ENCODE measurements around the gene TM9SF1. TPM values are rescaled to one million over a fixed set of nuclear protein-coding genes. Genes with fewer than 3 reads are reported as not detected.

Gene TM9SF1
- total and polyA plus RNA-seq, 2 of the 13 experiments (the other 11 are each of a cell fraction or from before 2014, with no cell fraction given), result 83.2 to 110 TPM

DNA sequence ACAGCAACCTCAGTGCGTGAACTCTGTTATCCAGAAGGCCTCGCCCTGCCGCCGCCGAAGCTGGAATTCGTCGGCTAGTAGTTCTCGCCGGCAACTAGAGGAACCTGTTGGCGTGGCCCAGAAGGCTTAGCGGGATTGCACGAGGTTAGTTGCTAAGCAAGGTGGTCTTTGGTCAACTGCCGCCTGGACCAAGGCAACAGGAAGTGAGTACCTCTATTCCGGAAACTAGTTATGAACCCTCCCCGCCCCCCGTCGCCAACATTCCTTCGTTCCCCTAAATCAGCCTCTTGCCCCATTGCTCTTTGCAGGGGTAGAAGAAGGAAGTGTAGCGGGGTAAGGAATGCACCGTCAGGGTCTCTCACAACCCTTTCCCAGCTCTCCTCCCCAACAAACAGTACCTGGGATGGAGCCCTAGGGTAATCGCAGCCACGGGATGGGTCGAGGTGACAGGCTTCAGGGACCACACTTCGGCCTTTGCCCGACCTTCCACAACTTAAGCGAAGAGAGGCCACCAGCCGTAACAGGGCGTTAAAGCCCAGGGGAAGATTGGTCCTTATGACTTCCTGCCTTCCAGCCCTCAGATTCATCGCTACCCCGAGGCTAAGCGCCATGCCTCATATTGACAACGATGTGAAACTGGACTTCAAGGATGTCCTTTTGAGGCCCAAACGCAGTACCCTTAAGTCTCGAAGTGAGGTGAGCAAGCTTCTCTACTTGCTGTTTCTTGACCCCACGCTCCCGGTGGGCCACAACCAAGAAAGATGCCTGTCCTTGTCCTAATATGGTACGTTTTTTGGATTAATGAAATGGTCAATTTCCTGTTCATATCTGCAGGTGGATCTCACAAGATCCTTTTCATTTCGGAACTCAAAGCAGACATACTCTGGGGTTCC lies 37.6 kb upstream of the TM9SF1 start, which contains the start of gene GMPR2 (continued):
- TF ChIP-seq, protein P1, sequence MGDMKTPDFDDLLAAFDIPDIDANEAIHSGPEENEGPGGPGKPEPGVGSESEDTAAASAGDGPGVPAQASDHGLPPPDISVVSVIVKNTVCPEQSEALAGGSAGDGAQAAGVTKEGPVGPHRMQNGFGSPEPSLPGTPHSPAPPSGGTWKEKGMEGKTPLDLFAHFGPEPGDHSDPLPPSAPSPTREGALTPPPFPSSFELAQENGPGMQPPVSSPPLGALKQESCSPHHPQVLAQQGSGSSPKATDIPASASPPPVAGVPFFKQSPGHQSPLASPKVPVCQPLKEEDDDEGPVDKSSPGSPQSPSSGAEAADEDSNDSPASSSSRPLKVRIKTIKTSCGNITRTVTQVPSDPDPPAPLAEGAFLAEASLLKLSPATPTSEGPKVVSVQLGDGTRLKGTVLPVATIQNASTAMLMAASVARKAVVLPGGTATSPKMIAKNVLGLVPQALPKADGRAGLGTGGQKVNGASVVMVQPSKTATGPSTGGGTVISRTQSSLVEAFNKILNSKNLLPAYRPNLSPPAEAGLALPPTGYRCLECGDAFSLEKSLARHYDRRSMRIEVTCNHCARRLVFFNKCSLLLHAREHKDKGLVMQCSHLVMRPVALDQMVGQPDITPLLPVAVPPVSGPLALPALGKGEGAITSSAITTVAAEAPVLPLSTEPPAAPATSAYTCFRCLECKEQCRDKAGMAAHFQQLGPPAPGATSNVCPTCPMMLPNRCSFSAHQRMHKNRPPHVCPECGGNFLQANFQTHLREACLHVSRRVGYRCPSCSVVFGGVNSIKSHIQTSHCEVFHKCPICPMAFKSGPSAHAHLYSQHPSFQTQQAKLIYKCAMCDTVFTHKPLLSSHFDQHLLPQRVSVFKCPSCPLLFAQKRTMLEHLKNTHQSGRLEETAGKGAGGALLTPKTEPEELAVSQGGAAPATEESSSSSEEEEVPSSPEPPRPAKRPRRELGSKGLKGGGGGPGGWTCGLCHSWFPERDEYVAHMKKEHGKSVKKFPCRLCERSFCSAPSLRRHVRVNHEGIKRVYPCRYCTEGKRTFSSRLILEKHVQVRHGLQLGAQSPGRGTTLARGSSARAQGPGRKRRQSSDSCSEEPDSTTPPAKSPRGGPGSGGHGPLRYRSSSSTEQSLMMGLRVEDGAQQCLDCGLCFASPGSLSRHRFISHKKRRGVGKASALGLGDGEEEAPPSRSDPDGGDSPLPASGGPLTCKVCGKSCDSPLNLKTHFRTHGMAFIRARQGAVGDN (CRISPR knock-in tag; IDR thresholded peaks at IDR 0.05), result peak; percentile 99
- TF ChIP-seq, protein P2, sequence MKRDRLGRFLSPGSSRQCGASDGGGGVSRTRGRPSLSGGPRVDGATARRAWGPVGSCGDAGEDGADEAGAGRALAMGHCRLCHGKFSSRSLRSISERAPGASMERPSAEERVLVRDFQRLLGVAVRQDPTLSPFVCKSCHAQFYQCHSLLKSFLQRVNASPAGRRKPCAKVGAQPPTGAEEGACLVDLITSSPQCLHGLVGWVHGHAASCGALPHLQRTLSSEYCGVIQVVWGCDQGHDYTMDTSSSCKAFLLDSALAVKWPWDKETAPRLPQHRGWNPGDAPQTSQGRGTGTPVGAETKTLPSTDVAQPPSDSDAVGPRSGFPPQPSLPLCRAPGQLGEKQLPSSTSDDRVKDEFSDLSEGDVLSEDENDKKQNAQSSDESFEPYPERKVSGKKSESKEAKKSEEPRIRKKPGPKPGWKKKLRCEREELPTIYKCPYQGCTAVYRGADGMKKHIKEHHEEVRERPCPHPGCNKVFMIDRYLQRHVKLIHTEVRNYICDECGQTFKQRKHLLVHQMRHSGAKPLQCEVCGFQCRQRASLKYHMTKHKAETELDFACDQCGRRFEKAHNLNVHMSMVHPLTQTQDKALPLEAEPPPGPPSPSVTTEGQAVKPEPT (CRISPR knock-in tag; IDR thresholded peaks at IDR 0.05; ENCODE audit: low read depth), result peak; percentile 50; the same call in 1 of the 2 replicates
- TF ChIP-seq, protein P3, sequence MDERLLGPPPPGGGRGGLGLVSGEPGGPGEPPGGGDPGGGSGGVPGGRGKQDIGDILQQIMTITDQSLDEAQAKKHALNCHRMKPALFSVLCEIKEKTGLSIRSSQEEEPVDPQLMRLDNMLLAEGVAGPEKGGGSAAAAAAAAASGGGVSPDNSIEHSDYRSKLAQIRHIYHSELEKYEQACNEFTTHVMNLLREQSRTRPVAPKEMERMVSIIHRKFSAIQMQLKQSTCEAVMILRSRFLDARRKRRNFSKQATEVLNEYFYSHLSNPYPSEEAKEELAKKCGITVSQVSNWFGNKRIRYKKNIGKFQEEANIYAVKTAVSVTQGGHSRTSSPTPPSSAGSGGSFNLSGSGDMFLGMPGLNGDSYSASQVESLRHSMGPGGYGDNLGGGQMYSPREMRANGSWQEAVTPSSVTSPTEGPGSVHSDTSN (CRISPR knock-in tag; IDR thresholded peaks at IDR 0.05), result no peak
- TF ChIP-seq ZNF20 (CRISPR knock-in tag; IDR thresholded peaks at IDR 0.05) (0 out of 2 replicates have a peak, but pooled peaks have one; percentile 17), DMAP1 (CRISPR knock-in tag; IDR thresholded peaks at IDR 0.05) (peak; percentile 99), ZNF772 (CRISPR knock-in tag; IDR thresholded peaks at IDR 0.05) (no peak; the same call in 1 of the 2 replicates), ZNF337 (CRISPR knock-in tag; IDR thresholded peaks at IDR 0.05; ENCODE audit: borderline replicate concordance, low read depth) (peak; percentile 88; the same call in 1 of the 2 replicates), ARNT2 (CRISPR knock-in tag; IDR thresholded peaks at IDR 0.05; ENCODE audit: low read depth) (peak; percentile 17; the same call in 1 of the 2 replicates), ZFP90 (CRISPR knock-in tag; IDR thresholded peaks at IDR 0.05; ENCODE audit: borderline replicate concordance) (peak; percentile 95), BRD4 (CRISPR knock-in tag; IDR thresholded peaks at IDR 0.05) (peak; percentile 86)
- TF ChIP-seq, protein P4, sequence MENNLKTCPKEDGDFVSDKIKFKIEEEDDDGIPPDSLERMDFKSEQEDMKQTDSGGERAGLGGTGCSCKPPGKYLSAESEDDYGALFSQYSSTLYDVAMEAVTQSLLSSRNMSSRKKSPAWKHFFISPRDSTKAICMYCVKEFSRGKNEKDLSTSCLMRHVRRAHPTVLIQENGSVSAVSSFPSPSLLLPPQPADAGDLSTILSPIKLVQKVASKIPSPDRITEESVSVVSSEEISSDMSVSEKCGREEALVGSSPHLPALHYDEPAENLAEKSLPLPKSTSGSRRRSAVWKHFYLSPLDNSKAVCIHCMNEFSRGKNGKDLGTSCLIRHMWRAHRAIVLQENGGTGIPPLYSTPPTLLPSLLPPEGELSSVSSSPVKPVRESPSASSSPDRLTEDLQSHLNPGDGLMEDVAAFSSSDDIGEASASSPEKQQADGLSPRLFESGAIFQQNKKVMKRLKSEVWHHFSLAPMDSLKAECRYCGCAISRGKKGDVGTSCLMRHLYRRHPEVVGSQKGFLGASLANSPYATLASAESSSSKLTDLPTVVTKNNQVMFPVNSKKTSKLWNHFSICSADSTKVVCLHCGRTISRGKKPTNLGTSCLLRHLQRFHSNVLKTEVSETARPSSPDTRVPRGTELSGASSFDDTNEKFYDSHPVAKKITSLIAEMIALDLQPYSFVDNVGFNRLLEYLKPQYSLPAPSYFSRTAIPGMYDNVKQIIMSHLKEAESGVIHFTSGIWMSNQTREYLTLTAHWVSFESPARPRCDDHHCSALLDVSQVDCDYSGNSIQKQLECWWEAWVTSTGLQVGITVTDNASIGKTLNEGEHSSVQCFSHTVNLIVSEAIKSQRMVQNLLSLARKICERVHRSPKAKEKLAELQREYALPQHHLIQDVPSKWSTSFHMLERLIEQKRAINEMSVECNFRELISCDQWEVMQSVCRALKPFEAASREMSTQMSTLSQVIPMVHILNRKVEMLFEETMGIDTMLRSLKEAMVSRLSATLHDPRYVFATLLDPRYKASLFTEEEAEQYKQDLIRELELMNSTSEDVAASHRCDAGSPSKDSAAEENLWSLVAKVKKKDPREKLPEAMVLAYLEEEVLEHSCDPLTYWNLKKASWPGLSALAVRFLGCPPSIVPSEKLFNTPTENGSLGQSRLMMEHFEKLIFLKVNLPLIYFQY (CRISPR knock-in tag; IDR thresholded peaks at IDR 0.05; ENCODE audit: borderline replicate concordance), result peak; percentile 74; the same call in 1 of the 2 replicates
- TF ChIP-seq, protein P5, sequence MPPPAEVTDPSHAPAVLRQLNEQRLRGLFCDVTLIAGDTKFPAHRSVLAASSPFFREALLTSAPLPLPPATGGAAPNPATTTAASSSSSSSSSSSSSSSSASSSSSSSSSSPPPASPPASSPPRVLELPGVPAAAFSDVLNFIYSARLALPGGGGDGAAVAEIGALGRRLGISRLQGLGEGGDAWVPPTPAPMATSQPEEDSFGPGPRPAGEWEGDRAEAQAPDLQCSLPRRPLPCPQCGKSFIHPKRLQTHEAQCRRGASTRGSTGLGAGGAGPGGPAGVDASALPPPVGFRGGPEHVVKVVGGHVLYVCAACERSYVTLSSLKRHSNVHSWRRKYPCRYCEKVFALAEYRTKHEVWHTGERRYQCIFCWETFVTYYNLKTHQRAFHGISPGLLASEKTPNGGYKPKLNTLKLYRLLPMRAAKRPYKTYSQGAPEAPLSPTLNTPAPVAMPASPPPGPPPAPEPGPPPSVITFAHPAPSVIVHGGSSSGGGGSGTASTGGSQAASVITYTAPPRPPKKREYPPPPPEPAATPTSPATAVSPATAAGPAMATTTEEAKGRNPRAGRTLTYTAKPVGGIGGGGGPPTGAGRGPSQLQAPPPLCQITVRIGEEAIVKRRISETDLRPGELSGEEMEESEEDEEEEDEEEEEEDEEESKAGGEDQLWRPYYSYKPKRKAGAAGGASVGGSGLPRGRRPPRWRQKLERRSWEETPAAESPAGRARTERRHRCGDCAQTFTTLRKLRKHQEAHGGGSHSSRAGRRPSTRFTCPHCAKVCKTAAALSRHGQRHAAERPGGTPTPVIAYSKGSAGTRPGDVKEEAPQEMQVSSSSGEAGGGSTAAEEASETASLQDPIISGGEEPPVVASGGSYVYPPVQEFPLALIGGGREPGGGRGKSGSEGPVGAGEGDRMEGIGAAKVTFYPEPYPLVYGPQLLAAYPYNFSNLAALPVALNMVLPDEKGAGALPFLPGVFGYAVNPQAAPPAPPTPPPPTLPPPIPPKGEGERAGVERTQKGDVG (CRISPR knock-in tag; IDR thresholded peaks at IDR 0.05; ENCODE audit: borderline replicate concordance), result no peak
